SH-SY5Y (cell line): ENCODE data around the gene RCE1.

ENCODE experiments used
- GATA2 ChIP-seq: IDR thresholded peaks from 2 replicates; pipeline ENCODE4 v1.6.1; 2011; ENCODE audit warnings: mild to moderate bottlenecking, low read depth, low read length
- GATA3 ChIP-seq: IDR thresholded peaks from 2 replicates; pipeline ENCODE4 v1.6.1; 2011; ENCODE audit warnings: low read depth, mild to moderate bottlenecking, low read length, moderate library complexity

DNA sequence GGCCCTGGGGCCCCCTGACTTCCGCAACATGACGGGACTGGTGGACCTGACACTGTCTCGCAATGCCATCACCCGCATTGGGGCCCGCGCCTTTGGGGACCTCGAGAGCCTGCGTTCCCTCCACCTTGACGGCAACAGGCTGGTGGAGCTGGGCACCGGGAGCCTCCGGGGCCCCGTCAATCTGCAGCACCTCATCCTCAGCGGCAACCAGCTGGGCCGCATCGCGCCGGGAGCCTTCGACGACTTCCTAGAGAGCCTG is 14.6 kb downstream of the RCE1 start:
- no peak for TF ChIP-seq GATA2
- no peak for TF ChIP-seq GATA3
